Activated CD4-positive, alpha-beta T cell treated with anti-CD3 and anti-CD28 coated beads for 48 hours (primary cell): ENCODE data around the gene ZNF276.

ENCODE experiments used
- DNase-seq: peaks from one replicate; pipeline ENCODE4 v3.0.0-alpha.2; 2020

Gene ZNF276

DNA sequence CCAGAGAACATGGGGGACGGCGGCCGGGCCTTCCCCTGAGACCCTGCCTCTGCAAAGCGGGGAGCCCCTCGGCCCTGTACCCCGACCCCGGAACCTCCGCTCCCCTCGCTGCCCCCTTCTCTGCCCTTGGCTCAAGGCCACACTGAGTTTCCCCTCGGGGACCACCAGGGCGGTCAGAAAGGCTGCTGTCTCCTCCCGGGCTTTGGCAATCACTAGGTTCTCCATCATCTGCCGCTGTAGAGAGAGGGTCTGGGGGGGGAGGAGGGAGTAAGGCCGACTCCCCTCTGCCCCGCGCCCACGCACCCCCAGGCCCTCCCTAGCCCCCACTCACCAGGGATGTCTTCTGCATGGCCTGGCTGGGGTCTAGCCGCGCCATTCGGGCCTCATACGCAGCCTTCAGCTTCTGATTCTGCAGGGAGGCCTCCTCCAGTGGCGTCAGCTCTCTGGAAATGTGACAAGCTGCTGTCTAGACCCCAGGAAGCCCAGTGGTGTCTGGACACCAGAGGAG lies 9.0 kb upstream of the ZNF276 start:
- peak; percentile 18 for DNase-seq

DNA sequence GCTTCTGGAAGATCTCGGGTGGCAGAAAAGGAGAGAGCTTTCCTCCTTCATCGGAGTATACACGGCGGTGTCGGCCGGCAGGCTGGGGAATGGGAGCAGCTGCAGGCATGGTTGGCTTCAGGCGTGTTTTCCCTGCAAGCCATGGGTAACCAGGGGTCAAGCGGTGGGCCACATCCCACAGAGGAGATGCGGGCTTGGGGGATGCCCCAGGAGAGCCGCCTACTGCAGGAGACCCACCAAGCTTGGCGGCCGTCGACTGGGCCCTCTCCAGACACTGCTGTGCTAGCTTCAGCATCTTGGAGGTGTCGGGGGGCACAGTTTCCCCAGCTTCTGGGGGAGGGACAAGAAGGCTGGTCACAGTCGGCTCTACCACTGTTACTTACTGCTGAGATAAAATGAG lies 4.8 kb upstream of the ZNF276 start:
- no peak for DNase-seq

GRCh38 chr16:89716916-89717687 lies 4.2 kb upstream of the ZNF276 start:
- no peak for DNase-seq

- no peak for DNase-seq
These were observed 3.4 kb upstream of the ZNF276 start for GRCh38 chr16:89717688-89718505.

- DNase-seq = no peak
These were observed 855 bp upstream of the ZNF276 start for GRCh38 chr16:89720551-89720812.

- peak; percentile 85 for DNase-seq
These were observed 432 bp downstream of the ZNF276 start for GRCh38 chr16:89721546-89722391.

DNA sequence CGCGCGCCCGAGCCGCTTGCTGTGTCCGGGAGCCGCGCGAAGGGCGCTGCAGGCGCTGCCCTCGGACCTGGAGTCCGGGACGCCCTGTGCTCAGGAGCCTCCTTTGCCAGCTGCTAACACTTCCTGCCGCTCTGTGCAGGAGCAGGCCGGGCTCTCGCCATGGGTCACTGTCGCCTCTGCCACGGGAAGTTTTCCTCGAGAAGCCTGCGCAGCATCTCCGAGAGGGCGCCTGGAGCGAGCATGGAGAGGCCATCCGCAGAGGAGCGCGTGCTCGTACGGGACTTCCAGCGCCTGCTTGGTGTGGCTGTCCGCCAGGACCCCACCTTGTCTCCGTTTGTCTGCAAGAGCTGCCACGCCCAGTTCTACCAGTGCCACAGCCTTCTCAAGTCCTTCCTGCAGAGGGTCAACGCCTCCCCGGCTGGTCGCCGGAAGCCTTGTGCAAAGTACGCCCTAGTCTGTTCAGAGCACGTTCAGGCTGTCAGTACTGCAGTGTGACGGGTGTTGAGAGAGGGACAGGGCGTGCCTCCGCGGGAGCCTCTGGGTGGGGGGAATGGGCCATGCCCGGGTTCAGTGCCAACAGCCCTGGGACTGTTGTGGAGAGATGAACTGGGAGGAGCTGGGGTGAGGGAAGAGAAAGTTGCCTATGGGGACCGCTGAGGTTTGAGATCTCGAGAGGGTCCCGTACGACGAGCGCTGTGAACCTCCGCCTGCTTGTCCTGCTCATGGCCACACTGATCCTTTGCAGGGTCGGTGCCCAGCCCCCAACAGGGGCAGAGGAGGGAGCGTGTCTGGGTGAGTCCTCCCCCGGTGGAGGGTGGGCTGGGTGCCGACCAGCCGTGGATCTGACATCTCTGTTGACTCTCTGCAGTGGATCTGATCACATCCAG lies 1.3 kb downstream of the ZNF276 start:
- peak; percentile 80 for DNase-seq

GRCh38 chr16:89723279-89724250 lies 2.2 kb downstream of the ZNF276 start:
- DNase-seq = peak; percentile 82

DNA sequence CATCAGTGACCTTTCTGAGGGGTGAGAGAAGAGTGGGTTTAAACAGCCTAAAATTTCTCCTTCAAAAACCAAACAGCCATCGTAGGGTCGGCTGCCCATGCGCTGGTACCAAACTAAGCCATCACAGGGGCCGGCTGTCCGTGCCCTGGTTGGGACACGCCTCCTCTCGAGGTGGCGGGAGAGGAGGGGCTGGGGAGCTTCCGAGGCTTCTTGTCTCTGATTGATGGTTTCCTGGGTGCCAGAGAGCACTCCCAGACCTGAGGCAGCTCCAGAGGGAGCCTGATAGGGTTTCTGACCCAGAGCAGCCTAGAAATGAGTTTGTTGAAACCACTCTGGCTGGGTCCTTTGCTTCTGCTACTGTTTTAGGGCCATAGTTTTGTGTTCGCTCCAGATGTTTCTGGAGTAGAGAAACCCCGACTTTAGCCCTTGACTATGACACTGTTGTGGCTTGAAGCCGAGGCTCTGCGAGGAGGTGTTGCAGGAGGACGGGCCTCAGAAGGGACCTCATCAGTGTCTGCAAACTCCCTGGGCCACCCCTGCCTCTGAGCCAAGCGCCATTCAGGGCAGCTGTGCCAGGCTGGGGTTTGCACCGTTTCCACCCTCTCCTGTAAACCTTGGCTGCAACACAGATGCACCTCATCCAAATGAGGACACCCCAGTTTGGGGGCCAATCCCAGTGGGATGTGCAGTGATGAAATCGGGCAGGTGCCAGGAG lies 6.2 kb downstream of the ZNF276 start:
- no peak for DNase-seq

DNA sequence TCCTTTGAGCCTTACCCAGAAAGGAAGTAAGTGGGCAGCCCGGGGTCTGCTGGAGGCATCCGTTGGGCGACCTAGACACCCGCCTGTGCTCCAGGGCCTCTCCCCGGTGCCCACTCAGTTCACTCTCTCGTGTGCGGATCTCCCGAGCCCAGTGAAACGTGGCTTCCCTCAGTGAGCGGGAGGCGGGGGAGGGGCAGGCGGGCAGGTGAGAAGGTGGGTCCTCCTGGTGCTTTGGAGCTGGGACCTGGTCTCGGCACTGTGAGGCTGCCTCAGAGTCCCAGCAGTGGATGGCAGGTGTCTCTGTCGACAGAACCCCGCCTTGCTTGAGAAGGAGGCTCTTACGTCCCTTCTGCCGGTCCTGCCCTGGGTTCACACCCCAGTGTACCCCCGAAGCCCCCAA lies 8.0 kb downstream of the ZNF276 start:
- DNase-seq = no peak

DNA sequence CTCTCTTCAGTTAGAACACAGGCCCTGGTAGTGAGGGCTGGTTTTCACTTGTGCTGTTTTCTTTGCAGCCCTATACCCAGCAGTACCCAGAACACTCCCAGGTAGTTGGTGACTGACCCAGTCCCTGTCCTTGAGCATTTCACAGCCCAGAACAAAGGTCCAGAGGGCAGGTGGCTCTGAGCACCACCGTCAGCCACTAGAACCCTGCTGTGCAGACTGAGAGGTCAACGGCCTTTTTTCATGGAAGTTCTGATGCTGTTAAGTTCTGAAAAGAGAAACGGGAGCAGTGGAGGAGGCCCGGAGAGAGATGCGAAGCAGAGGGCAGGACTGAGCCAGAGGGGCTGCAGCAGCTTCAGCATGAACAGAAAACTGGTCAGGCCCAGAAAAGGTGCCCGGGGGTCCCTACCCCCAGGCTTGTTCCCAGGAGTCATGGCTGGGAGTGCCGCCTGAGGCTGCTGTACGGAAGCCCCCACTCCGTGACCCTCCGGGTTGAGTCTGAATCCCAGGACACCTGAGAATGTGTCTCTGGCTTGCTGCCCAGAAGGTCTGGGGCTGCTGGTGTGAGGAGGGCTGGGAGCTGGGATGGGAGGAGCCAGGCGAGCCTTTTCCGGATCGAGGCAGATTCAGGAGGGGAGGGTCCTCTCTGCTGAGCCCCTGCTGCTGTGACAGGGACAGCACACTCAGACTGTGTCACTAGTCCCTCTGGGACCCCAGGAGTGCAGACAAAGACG lies 8.7 kb downstream of the ZNF276 start:
- DNase-seq = no peak

DNA sequence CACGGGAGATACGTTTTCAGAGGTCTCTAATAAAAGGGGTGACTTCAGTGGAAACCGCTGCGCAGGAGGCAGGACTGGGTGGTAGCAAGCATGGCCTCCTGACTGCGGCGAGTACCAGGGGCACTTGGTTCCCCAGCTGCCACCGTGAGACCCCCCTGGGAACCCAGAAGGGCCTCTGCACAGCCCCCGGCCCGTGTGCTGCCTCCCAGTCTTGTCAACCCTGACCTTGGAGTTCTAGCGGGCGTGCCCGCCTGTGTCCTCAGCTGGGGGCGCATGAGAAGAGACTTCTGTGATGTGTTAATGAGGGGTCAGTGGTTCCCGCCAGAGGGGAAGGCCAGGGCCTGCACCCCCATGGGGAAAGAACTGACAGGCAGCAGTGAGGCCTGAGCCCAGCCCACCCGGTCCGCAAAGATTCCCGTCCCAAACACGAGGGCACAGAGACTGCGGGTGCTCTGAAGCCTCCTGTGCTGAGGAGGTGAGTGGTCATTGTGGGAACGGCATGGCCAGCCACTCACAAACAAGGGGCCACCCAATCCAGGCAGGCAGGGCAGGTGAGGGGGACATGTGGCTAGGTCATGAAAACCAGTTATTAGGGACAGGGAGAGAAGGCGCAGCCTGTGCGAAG lies 9.4 kb downstream of the ZNF276 start:
- no peak for DNase-seq

DNA sequence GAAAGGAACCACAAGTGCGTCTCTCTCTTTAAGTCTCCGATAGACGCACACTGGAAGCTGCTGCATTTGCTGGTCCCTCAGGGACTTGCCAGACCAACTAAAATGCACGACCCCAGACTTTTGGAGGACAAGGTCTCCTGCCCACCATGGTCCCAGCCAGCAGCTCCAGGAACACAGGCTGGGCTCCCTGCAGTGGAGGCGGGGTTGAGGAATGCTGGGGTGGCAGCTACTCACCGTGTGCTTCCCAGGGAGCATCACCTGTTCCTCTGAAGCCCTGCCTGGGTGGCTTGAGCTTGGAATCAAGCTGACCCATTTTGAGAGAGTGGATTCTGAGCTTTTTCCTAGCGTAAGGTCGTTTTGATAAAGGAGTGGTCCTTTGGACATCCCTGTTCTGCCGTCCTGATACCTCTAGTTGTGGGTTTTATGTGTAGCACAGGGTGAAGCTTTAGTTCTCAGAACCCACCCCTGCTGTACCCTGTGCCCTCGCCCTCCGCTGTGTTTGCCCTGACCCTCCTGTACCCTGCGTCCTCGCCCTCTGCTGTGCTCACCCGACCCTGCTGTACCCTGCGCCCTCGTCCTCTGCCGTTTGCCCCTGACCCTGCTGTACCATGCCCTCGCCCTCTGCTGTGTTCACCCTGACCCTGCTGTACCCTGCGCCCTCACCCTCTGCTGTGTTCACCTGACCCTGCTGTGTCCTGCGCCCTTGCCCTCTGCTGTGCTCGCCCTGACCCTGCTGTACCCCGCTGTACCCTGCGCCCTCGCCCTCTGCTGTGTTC lies 11.0 kb downstream of the ZNF276 start:
- DNase-seq = no peak

DNA sequence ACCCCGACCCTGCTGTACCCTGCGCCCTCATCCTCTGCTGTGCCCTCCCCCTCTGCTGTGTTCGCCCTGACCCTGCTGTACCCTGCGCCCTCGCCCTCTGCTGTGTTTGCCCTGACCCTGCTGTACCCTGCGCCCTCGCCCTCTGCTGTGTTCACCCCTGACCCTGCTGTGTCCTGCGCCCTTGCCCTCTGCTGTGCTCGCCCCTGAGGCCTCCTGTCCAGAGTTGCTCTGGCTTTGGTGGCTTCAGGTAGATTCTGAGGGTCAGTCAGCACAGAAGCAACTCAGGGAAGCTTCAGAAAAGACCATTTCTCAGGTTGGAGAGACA lies 11.5 kb downstream of the ZNF276 start:
- no peak for DNase-seq

- no peak for DNase-seq
These were observed 12.0 kb downstream of the ZNF276 start for GRCh38 chr16:89733322-89733721.

GRCh38 chr16:89733792-89734191 lies 12.5 kb downstream of the ZNF276 start:
- DNase-seq = no peak

DNA sequence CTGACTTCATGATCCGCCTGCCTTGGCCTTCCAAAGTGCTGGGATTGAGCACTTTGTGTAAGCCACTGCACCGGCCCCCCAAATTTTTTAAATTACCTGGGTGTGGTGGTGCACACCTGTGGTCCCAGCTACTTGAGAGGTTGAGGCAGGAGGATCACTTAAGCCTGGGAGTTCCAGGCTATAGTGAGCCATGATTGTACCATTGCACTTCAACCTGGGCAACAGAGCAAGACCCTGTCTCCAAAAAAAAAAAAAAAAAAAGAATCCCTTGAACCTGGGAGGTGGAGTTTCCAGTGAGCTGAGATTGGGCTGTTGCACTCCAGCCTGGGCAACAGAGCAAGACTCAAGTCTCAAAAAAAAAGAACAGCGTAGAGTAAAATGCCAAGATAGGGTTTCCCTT lies 15.2 kb downstream of the ZNF276 start:
- DNase-seq = no peak

GRCh38 chr16:89737341-89738071 lies 16.2 kb downstream of the ZNF276 start:
- peak; percentile 59 for DNase-seq
